Measurements from ENCODE around the gene APBA2.

GRCh38 chr15:29098652-29099051 lies 212.9 kb downstream of the APBA2 start:
- no peak for TF ChIP-seq CTCF (conservative IDR thresholded peaks at IDR 0.05)
- no peak for TF ChIP-seq ZFX (IDR thresholded peaks at IDR 0.05)

Measured in C4-2B (cell line).